Measurements from ENCODE around the gene MAGOHB.
A peak's percentile ranks its signal among the peaks of the same experiment; 100 is the strongest.
"Not testable (repeated sequence)": the region's sequence is repeated elsewhere in the genome, so short reads cannot be mapped to it uniquely, and the experiment has no call there.

MAGOHB gene

GRCh38 chr12:10611258-10611657 is 2.2 kb downstream of the MAGOHB start:
- not testable (repeated sequence) for DNase-seq

- DNase-seq = no peak
Observed at GRCh38 chr12:10610188-10610587, 3.2 kb downstream of the MAGOHB start.

- DNase-seq = peak; percentile 2
Observed at GRCh38 chr12:10607885-10608458, 5.4 kb downstream of the MAGOHB start.

GRCh38 chr12:10601860-10602259 is 11.5 kb downstream of the MAGOHB start:
- DNase-seq = no peak

GRCh38 chr12:10600988-10601387 is 12.4 kb downstream of the MAGOHB start:
- no peak for DNase-seq

GRCh38 chr12:10595881-10596280 is 17.5 kb downstream of the MAGOHB start:
- no peak for DNase-seq

GRCh38 chr12:10590966-10591365 is 22.4 kb downstream of the MAGOHB start:
- no peak for DNase-seq

- no peak for DNase-seq
Observed at GRCh38 chr12:10584415-10584814, 29.0 kb downstream of the MAGOHB start.

- DNase-seq = no peak
Observed at GRCh38 chr12:10582704-10583103, 30.7 kb downstream of the MAGOHB start.

GRCh38 chr12:10582133-10582532 is 31.3 kb downstream of the MAGOHB start:
- DNase-seq = not testable (repeated sequence)

- DNase-seq = no peak
Observed at GRCh38 chr12:10574307-10574706, 39.1 kb downstream of the MAGOHB start.

- DNase-seq = not testable (repeated sequence)
Observed at GRCh38 chr12:10572021-10572490, 41.4 kb downstream of the MAGOHB start.

- DNase-seq = no peak
Observed at GRCh38 chr12:10571141-10571540, 42.3 kb downstream of the MAGOHB start.

- no peak for DNase-seq
Observed at GRCh38 chr12:10567813-10568212, 45.6 kb downstream of the MAGOHB start.

- no peak for DNase-seq
Observed at GRCh38 chr12:10563966-10564365, 49.4 kb downstream of the MAGOHB start.

- DNase-seq = no peak
Observed at GRCh38 chr12:10563002-10563401, 50.4 kb downstream of the MAGOHB start.

- no peak for DNase-seq
Observed at GRCh38 chr12:10562306-10562933, 51.0 kb downstream of the MAGOHB start.

- no peak for DNase-seq
Observed at GRCh38 chr12:10559244-10559643, 54.2 kb downstream of the MAGOHB start.

GRCh38 chr12:10558789-10559188 is 54.6 kb downstream of the MAGOHB start:
- DNase-seq = no peak

- DNase-seq = no peak
Observed at GRCh38 chr12:10558301-10558700, 55.1 kb downstream of the MAGOHB start.

GRCh38 chr12:10557766-10558165 is 55.6 kb downstream of the MAGOHB start:
- DNase-seq = no peak

- DNase-seq = no peak
Observed at GRCh38 chr12:10557329-10557728, 56.1 kb downstream of the MAGOHB start.

- DNase-seq = no peak
Observed at GRCh38 chr12:10554756-10555481, 58.5 kb downstream of the MAGOHB start.

- DNase-seq = no peak
Observed at GRCh38 chr12:10554228-10554755, 59.1 kb downstream of the MAGOHB start.

All from stimulated activated CD4-positive, alpha-beta T cell treated with anti-CD3 and anti-CD28 coated beads, Interleukin-4, amount 100 ng/mL, for 1 hour (primary cell).